Keratinocyte (primary cell): ENCODE data around the gene LRRC73.

Source experiments
- EZH2 ChIP-seq: IDR thresholded peaks from one replicate; pipeline ENCODE4 v1.6.1; 2012; ENCODE audit warnings: inconsistent platforms, mild to moderate bottlenecking, low read length, moderate library complexity
- TF ChIP-seq, protein P1 (sequence below), 3 experiments: IDR thresholded peaks in 1 of 3; conservative IDR thresholded peaks in 1 of 3; optimal IDR thresholded peaks in 1 of 3; 2 replicates in 2 of 3; 3 replicates in 1 of 3; pipeline versions ENCODE3 to v1.5.1; 2011; ENCODE audit warnings: low read length in 3 of 3, mild to moderate bottlenecking in 3 of 3, moderate library complexity in 2 of 3, control low read depth in 1 of 3, inconsistent platforms in 1 of 3; ENCODE audit not compliant: insufficient read depth in 2 of 3; ENCODE audit errors: extremely low read depth in 1 of 3

DNA sequence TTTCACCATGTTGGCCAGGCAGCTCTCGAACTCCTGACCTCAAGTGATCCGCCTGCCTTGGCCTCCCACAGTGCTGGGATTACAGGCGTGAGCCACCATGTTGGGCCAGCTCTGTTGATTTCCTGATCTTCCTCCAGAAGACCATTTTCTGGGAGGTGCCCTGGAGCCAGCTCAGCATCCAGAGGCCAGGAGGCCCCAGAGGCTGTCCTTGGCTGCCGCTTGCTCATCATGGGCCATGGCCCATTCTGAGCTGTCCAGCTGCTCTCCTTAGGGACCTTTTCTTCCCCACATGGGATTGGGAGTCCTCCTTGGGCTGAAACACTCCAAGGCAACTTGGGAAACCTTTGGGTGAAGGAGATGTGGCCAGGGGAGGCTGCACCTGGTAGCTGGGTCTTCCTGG, 15.4 kb downstream of the LRRC73 start:
- TF ChIP-seq EZH2, result no peak
- TF ChIP-seq, protein P1, sequence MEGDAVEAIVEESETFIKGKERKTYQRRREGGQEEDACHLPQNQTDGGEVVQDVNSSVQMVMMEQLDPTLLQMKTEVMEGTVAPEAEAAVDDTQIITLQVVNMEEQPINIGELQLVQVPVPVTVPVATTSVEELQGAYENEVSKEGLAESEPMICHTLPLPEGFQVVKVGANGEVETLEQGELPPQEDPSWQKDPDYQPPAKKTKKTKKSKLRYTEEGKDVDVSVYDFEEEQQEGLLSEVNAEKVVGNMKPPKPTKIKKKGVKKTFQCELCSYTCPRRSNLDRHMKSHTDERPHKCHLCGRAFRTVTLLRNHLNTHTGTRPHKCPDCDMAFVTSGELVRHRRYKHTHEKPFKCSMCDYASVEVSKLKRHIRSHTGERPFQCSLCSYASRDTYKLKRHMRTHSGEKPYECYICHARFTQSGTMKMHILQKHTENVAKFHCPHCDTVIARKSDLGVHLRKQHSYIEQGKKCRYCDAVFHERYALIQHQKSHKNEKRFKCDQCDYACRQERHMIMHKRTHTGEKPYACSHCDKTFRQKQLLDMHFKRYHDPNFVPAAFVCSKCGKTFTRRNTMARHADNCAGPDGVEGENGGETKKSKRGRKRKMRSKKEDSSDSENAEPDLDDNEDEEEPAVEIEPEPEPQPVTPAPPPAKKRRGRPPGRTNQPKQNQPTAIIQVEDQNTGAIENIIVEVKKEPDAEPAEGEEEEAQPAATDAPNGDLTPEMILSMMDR (optimal IDR thresholded peaks at IDR 0.05 in 1 of 3, IDR thresholded peaks at IDR 0.05 in 1 of 3, conservative IDR thresholded peaks at IDR 0.05 in 1 of 3; ENCODE audit: extremely low read depth in 1 of 3, insufficient read depth in 2 of 3, low read length in 3 of 3), result no peak
